ENCODE data around the gene DRGX. TPM values are rescaled to one million over a fixed set of nuclear protein-coding genes. Genes with fewer than 3 reads are reported as not detected.

DRGX gene
- total RNA-seq, 8 experiments from 2014 or later: 0.04 to 0.47 (median 0.31) TPM; not detected in 4

DNA sequence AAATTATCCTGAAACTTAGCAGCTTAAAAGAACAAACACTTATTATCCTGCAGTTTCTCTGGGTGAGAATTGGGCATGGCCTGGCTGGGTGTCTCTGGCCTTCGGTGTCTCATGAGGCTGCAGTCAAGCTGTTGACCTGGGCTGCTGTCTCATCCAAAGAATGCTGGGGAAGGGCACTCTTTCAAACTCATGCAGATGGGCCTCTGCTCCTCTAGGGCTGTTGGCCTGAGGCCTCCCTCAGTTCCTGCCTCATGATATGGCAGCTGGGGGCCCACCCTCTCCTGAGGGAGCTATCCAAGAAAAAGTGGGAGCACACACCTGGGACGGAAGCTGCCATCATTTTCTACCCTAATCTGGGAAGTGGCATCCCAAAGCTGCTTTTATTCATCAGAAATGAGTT, 43.6 kb downstream of the DRGX start:
- ATAC-seq (replicated peaks in 6 of 8): no peak
- WGBS, 10 experiments: 40 to 93% (median 83%) methylated on average over 1 to 2 of the region's 2 CpGs; no CpG with 5 or more reads in 7 of the 10 experiments
- in situ Hi-C loops (cut with MboI; ENCODE audit: low pct_unique_long_range_greater_than_20kb in 2 of 9, low sequenced_read_pairs in 9 of 9, unreplicated experiment in 9 of 9): no loop called here
- H3K4me3 ChIP-seq: no peak overlapping the region
- H3K27ac ChIP-seq: no peak overlapping the region
- no peaks in the 10 kb centered on the region for H3K4me1 ChIP-seq (replicated peaks in 1 of 2)

DNA sequence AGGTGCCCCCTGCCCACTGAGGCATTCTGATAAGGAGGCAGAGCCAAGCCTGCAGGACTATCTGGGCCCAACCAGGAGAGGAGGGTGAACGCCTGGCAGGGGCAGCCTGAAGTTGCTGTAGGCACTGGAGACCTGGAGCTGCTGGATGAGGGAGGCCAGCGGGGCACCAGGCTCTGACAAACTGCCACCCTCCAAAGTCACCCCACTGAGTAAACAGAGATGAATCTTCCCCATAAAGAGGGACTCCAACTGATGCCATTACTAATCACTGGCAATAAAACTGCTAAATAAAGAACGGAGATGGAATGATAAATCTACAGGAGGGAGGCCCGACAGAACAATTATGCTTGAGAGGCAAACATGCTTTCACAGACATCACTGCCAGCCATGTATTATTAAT, 44.2 kb downstream of the DRGX start:
- WGBS, 10 experiments: 15 to 76% (median 49%) methylated on average over 2 to 3 of the region's 4 CpGs; no CpG with 5 or more reads in 4 of the 10 experiments
- Histone ChIP-seq H3K4me1 (replicated peaks in 1 of 2) (no peaks in the 10 kb centered on the region), H3K27ac (no peak overlapping the region), H3K4me3 (no peak overlapping the region)
- no peak for ATAC-seq (replicated peaks in 6 of 8)
- in situ Hi-C loops (cut with MboI; ENCODE audit: low pct_unique_long_range_greater_than_20kb in 2 of 9, low sequenced_read_pairs in 9 of 9, unreplicated experiment in 9 of 9): no loop called here

- 33 to 100% (median 78%) methylated on average over 1 to 4 of the region's 4 CpGs; no CpG with 5 or more reads in 2 of the 10 experiments for WGBS, 10 experiments
- peak in 2 of 8 experiments; percentile 44 to 69 for ATAC-seq (replicated peaks in 6 of 8)
- Histone ChIP-seq H3K4me1 (replicated peaks in 1 of 2) (no peaks in the 10 kb centered on the region), H3K4me3 (no peak overlapping the region), H3K27ac (no peak overlapping the region)
- in situ Hi-C loops (cut with MboI; ENCODE audit: low pct_unique_long_range_greater_than_20kb in 2 of 9, low sequenced_read_pairs in 9 of 9, unreplicated experiment in 9 of 9): no loop called here
Observed at GRCh38 chr10:49350846-49351532, 44.9 kb downstream of the DRGX start.

DNA sequence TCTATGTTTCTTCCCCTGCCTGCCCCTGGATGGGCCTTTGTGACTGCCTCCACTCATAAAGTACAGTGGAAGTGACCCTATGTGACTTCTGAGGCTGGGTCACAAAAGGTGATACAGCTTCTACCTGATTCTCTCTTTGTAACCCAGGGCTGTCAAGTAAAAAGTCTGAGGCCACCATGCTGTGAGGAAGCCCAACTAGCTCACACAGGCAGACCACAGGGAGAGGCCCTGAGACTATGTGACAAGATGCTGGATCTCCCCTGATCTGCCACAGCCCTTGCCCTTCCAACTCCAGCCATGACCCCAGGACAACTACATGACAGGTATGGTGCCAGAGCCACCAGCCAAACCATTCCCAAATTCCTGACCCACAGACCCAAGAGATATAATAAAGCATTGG, 45.8 kb downstream of the DRGX start:
- no peak overlapping the region for H3K27ac ChIP-seq
- in situ Hi-C loops (cut with MboI; ENCODE audit: low pct_unique_long_range_greater_than_20kb in 2 of 9, low sequenced_read_pairs in 9 of 9, unreplicated experiment in 9 of 9): no loop called here
- no peak overlapping the region for H3K4me3 ChIP-seq
- no peak for ATAC-seq (replicated peaks in 6 of 8)
- no peaks in the 10 kb centered on the region for H3K4me1 ChIP-seq (replicated peaks in 1 of 2)

DNA sequence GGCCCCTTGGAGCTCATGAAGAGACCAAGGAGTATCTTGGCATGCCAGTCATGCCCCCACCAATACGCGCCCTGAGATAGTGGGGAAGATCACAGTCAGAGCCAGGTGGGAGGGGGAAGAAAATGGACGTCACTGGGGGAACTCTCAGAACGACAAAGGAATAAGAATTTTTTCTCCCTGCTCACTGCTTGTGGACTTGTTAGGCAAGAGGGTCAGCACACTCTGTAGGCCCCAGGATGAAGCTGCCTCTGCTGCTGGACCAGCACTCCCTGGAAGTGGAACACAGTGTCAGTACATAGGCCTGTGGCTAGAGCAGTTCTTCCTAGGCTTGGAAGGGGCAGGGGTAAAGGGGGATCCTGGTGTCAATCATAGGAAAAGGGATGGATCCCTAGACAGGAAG, 46.5 kb downstream of the DRGX start:
- no peak for ATAC-seq (replicated peaks in 6 of 8)
- 30 to 79% (median 60%) methylated on average over 1 to 4 of the region's 4 CpGs; no CpG with 5 or more reads in 5 of the 10 experiments for WGBS, 10 experiments
- H3K27ac ChIP-seq: no peak overlapping the region
- H3K4me1 ChIP-seq (replicated peaks in 1 of 2): no peaks in the 10 kb centered on the region
- H3K4me3 ChIP-seq: no peak overlapping the region
- in situ Hi-C loops (cut with MboI; ENCODE audit: low pct_unique_long_range_greater_than_20kb in 2 of 9, low sequenced_read_pairs in 9 of 9, unreplicated experiment in 9 of 9): no loop called here

GRCh38 chr10:49348593-49348992, 47.3 kb downstream of the DRGX start:
- Histone ChIP-seq H3K27ac (no peak overlapping the region), H3K4me1 (replicated peaks in 1 of 2) (no peaks in the 10 kb centered on the region), H3K4me3 (no peak overlapping the region)
- in situ Hi-C loops (cut with MboI; ENCODE audit: low pct_unique_long_range_greater_than_20kb in 2 of 9, low sequenced_read_pairs in 9 of 9, unreplicated experiment in 9 of 9): no loop called here
- WGBS, 10 experiments: 0 to 70% (median 45%) methylated on average over 1 to 2 of the region's 2 CpGs; no CpG with 5 or more reads in 6 of the 10 experiments
- ATAC-seq (replicated peaks in 6 of 8): no peak

- no peak for ATAC-seq (replicated peaks in 6 of 8)
- H3K27ac ChIP-seq: no peak overlapping the region
- WGBS, 10 experiments: 0 to 83% (median 67%) methylated on average over 1 to 3 of the region's 3 CpGs; no CpG with 5 or more reads in 3 of the 10 experiments
- in situ Hi-C loops (cut with MboI; ENCODE audit: low pct_unique_long_range_greater_than_20kb in 2 of 9, low sequenced_read_pairs in 9 of 9, unreplicated experiment in 9 of 9): no loop called here
- no peaks in the 10 kb centered on the region for H3K4me1 ChIP-seq (replicated peaks in 1 of 2)
- H3K4me3 ChIP-seq: no peak overlapping the region
Observed at GRCh38 chr10:49347827-49348226, 48.1 kb downstream of the DRGX start.

DNA sequence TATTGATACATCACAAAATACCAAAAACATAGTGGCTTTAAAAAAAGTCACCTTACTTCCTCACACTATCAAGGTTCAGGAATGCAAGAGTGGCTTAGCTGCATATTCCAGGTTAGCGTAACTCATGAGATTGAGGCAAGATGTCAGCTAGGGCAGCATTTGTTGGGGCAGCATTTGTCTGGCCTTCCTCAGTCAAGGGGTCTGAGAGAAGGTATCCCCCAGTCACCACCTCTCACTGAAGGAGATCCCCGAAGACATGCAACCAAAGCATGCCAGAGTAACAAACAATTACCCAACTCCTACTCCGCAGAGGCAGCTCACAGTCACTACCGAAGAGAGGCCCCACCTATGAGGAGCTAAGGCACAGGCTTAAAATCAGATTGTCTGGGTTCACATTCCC, 48.5 kb downstream of the DRGX start:
- in situ Hi-C loops (cut with MboI; ENCODE audit: low pct_unique_long_range_greater_than_20kb in 2 of 9, low sequenced_read_pairs in 9 of 9, unreplicated experiment in 9 of 9): no loop called here
- Histone ChIP-seq H3K27ac (no peak overlapping the region), H3K4me1 (replicated peaks in 1 of 2) (no peaks in the 10 kb centered on the region), H3K4me3 (no peak overlapping the region)
- ATAC-seq (replicated peaks in 6 of 8): no peak
- WGBS, 10 experiments: 20 to 100% (median 100%) methylated on average over 1 to 2 of the region's 4 CpGs; no CpG with 5 or more reads in 5 of the 10 experiments

- no peaks in the 10 kb centered on the region for H3K4me1 ChIP-seq (replicated peaks in 1 of 2)
- 0 to 100% (median 63%) methylated on average over 1 to 2 of the region's 2 CpGs for WGBS, 10 experiments
- in situ Hi-C loops (cut with MboI; ENCODE audit: low pct_unique_long_range_greater_than_20kb in 2 of 9, low sequenced_read_pairs in 9 of 9, unreplicated experiment in 9 of 9): no loop called here
Observed at GRCh38 chr10:49344840-49345239, 51.0 kb downstream of the DRGX start.

GRCh38 chr10:49338604-49339003, 57.3 kb downstream of the DRGX start:
- no peak overlapping the region for H3K4me3 ChIP-seq
- H3K27ac ChIP-seq: no peak overlapping the region
- in situ Hi-C loops (cut with MboI; ENCODE audit: low pct_unique_long_range_greater_than_20kb in 2 of 9, low sequenced_read_pairs in 9 of 9, unreplicated experiment in 9 of 9): no loop called here
- 40 to 100% (median 83%) methylated on average over 1 of the region's 1 CpG; no CpG with 5 or more reads in 5 of the 10 experiments for WGBS, 10 experiments
- no peaks in the 10 kb centered on the region for H3K4me1 ChIP-seq (replicated peaks in 1 of 2)
- peak in 3 of 8 experiments; percentile 57 to 83 (median 69) for ATAC-seq (replicated peaks in 6 of 8)

More at GRCh38 chr10:49344840-49345239, 51.0 kb downstream of the DRGX start:
- ATAC-seq (replicated peaks in 6 of 8): no peak
- Histone ChIP-seq H3K4me3 (no peak overlapping the region), H3K27ac (no peak overlapping the region)

GRCh38 chr10:49335364-49335972, 60.4 kb downstream of the DRGX start:
- no peak overlapping the region for H3K27ac ChIP-seq
- WGBS, 10 experiments: 100% methylated on average over 1 of the region's 1 CpG; no CpG with 5 or more reads in 9 of the 10 experiments
- no peaks in the 10 kb centered on the region for H3K4me1 ChIP-seq (replicated peaks in 1 of 2)
- no peak for ATAC-seq (replicated peaks in 6 of 8)
- in situ Hi-C loops (cut with MboI; ENCODE audit: low pct_unique_long_range_greater_than_20kb in 2 of 9, low sequenced_read_pairs in 9 of 9, unreplicated experiment in 9 of 9): no loop called here
- H3K4me3 ChIP-seq: no peak overlapping the region

- Histone ChIP-seq H3K4me1 (replicated peaks in 1 of 2) (no peaks in the 10 kb centered on the region), H3K27ac (no peak overlapping the region), H3K4me3 (no peak overlapping the region)
- peak in 2 of 8 experiments; percentile 28 to 76 for ATAC-seq (replicated peaks in 6 of 8)
- in situ Hi-C loops (cut with MboI; ENCODE audit: low pct_unique_long_range_greater_than_20kb in 2 of 9, low sequenced_read_pairs in 9 of 9, unreplicated experiment in 9 of 9): no loop called here
Observed at GRCh38 chr10:49334964-49335363, 60.9 kb downstream of the DRGX start.

DNA sequence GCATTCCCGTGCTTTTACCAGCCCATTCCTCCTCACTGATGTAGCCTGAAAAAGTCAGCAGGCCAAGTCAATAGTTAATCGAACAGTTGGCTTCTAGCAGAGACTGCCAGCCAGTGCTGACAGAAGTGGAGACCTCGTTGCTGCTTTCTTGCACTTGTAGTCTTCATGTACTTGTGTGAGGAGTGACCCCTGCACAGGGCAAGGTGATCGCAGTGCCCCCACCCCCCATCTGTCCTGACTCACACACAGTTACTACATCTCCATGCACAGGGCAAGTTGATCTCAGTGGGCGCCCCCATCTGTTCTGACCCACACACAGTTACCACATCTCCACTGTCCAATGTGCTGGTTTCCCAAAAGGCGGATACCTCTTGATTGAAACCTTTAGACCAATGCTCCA, 62.7 kb downstream of the DRGX start:
- Histone ChIP-seq H3K4me3 (no peak overlapping the region), H3K4me1 (replicated peaks in 1 of 2) (no peaks in the 10 kb centered on the region), H3K27ac (no peak overlapping the region)
- 20 to 100% (median 82%) methylated on average over 1 to 4 of the region's 6 CpGs; no CpG with 5 or more reads in 4 of the 10 experiments for WGBS, 10 experiments
- in situ Hi-C loops (cut with MboI; ENCODE audit: low pct_unique_long_range_greater_than_20kb in 2 of 9, low sequenced_read_pairs in 9 of 9, unreplicated experiment in 9 of 9): no loop called here
- ATAC-seq (replicated peaks in 6 of 8): no peak

GRCh38 chr10:49332768-49333167, 63.1 kb downstream of the DRGX start:
- H3K4me3 ChIP-seq: no peak overlapping the region
- H3K4me1 ChIP-seq (replicated peaks in 1 of 2): no peaks in the 10 kb centered on the region
- in situ Hi-C loops (cut with MboI; ENCODE audit: low pct_unique_long_range_greater_than_20kb in 2 of 9, low sequenced_read_pairs in 9 of 9, unreplicated experiment in 9 of 9): no loop called here
- ATAC-seq (replicated peaks in 6 of 8): no peak
- WGBS, 10 experiments: 20 to 80% (median 67%) methylated on average over 1 to 6 of the region's 6 CpGs; no CpG with 5 or more reads in 2 of the 10 experiments
- no peak overlapping the region for H3K27ac ChIP-seq

Measured in motor neuron (in vitro differentiated cells).